Stimulated activated CD8-positive, alpha-beta memory T cell treated with anti-CD3 and anti-CD28 coated beads, Interleukin-15, amount 100 ng/mL, for 24 hours (primary cell): Measurements from ENCODE around the gene UBE2C.

Source experiments
- DNase-seq: peaks from one replicate; pipeline ENCODE4 v3.0.0-alpha.2; 2020; ENCODE audit warnings: low read depth

The UBE2C gene

DNA sequence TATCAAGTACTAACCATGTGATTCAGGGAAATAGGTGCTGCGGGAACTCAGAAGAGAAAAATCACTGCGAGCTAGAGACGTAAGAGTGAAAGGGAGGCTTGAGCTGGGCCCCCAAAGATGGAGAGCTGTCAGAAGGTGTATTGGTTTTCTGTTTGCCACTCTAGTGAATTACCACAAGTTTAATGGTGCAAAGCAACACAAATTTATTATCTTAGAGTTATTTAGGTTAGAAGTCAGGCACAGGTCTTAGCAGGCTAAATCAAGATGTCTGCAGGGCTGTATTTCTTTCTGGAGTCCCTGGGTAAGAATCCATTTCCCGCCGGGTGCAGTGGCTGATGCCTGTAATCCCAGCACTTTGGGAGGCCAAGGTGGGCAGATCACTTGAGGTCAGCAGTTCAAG, 47.5 kb downstream of the UBE2C start:
- no peak for DNase-seq

GRCh38 chr20:45860560-45861220, 48.2 kb downstream of the UBE2C start:
- no peak for DNase-seq

GRCh38 chr20:45861221-45862075, 49.0 kb downstream of the UBE2C start:
- DNase-seq = no peak

DNA sequence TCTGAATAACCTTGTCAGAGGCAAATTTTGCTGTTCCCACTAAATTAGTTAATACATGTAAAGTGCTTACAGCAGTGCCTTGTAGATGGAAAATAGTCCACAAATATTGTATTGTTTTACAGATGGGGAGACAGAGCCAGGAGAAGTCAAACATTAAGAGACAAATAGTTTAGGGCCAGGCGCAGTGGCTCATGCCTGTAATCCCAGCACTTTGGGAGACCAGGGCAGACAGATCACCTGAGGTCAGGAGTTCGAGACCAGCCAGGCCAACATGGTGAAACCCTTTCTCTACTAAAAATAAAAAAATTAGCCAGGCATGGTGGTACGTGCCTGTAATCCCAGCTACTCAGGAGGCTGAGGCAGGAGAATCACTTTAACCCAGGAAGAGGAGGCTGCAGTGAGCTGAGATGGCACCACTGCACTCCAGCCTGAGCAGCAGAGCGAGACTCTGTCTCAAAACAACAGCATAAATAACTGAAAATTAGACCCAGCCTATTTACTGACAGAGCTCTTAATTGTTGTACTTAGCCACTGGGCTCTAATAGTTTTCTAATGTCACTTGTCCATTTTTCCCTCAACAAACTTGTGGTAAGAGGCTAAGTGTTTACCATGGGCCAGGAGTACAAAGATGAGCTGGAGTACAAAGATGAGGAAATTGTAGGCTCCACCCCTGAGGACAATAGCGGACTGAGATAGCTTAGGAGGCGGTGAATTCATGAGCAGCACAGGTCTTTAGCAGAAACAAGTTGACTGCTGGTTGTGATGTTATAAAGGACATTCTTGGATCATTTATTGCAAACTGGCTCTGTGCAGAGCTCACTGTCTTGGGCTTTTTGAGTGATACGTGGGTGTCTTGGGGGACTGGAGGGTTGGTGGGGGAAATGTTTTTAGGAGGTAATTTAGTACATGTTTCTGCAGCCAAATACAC, 51.4 kb downstream of the UBE2C start:
- DNase-seq = no peak

- no peak for DNase-seq
Observed at GRCh38 chr20:45866454-45866853, 54.0 kb downstream of the UBE2C start.
